Brain microvascular endothelial cell (primary cell): ENCODE results near the gene SHOC2.

Source experiments
- DNase-seq: peaks from one replicate; pipeline ENCODE4 v3.0.0-alpha.2; 2020
- H3K27ac ChIP-seq: fragments of 250-450 bp; sonication (Bioruptor Pico); 2 replicates; pipeline ENCODE4 v1.5.1; 2020; ENCODE audit warnings: mild to moderate bottlenecking, moderate library complexity
- H3K27me3 ChIP-seq: fragments of 250-450 bp; sonication (Bioruptor Pico); replicated peaks from 2 replicates; pipeline ENCODE4 v1.5.1; 2020; ENCODE audit warnings: mild to moderate bottlenecking
- H3K36me3 ChIP-seq: fragments of 250-450 bp; sonication (Bioruptor Pico); replicated peaks from 2 replicates; pipeline ENCODE4 v1.5.1; 2020; ENCODE audit warnings: mild to moderate bottlenecking
- H3K4me3 ChIP-seq: 2 replicates; pipeline ENCODE4 v1.5.1; 2011; ENCODE audit warnings: low read depth, mild to moderate bottlenecking, control low read depth, low read length, moderate library complexity
- CTCF ChIP-seq: IDR thresholded peaks from 2 replicates; pipeline ENCODE4 v1.5.1; 2011; ENCODE audit warnings: low read depth, mild to moderate bottlenecking, moderate library complexity, low read length, control low read depth, inconsistent platforms; ENCODE audit errors: missing control alignments
- in situ Hi-C: cut with HindIII; loops from 2 replicates; pipeline ENCODE4 v1.10.0; 2017; ENCODE audit warnings: low sequenced_read_pairs, low pct_ligation_motif_present

SHOC2 gene

DNA sequence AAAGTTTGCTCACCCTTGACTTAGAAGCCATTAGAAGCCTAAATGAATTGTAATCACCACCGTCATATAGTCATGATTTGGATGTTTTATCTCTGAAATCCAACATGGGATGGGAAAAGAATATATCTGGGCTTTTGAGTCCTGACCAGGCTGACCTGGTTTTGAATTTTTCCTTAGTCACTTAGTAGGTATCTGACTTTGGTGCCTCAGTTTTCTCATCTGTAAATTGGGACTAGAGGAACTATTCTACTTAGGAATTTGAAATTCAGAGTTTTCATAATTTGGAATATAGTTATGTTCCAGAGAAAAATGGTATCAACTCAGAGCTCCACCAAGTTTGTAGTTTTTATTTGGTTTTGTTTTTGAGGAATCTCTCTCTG is 40.9 kb downstream of the SHOC2 start:
- H3K27me3 ChIP-seq = no peaks in the 10 kb centered on the region
- in situ Hi-C loops = no loop called here
- no peaks in the 10 kb centered on the region for H3K36me3 ChIP-seq
- H3K27ac ChIP-seq = no peak overlapping the region
- no peak for TF ChIP-seq CTCF
- DNase-seq = no peak
- H3K4me3 ChIP-seq = no peak overlapping the region

DNA sequence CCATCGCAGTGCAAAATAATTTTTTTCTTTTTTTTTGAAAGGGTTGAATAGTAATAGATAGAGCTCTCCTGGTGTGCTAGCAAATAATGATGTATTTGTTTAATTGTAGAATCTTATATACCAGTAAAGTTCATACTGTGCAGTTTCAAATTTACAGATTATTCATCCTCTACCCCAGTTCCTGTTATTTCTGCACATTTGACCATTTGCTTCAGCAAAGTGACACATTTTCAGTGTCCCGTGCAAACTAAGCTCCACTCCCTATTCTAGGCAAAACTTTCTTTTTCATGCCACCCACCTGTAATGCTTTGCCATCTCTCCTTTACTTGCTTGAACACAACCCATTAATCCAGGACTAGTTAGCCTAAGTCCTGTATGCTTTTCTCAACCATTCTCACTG is 43.0 kb downstream of the SHOC2 start:
- in situ Hi-C loops = no loop called here
- no peak for TF ChIP-seq CTCF

DNA sequence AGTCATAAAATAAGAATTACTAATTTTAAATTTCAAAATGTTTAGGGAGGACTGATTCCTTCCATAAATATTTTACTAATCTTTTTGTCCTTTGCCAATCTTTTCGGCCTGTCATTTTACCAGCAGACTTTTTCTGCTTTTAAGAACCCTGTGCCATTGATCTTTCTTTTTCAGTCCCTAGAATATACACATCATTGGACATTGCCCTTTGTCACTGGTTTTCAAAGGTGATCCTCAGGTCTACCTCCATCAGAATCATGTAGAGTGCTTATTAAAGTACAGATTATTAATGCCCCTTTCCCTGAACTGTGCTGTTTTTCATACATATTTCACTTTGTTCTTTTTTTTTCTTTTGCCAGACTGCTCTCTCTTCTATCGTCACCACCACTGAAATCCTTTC is 43.8 kb downstream of the SHOC2 start:
- DNase-seq = no peak
- H3K27ac ChIP-seq = no peak overlapping the region
- H3K36me3 ChIP-seq = no peaks in the 10 kb centered on the region
- no peaks in the 10 kb centered on the region for H3K27me3 ChIP-seq
- H3K4me3 ChIP-seq = no peak overlapping the region
- TF ChIP-seq CTCF = no peak
- in situ Hi-C loops = no loop called here

More for the DNA sequence above, 43.0 kb downstream of the SHOC2 start:
- Histone ChIP-seq H3K36me3 (no peaks in the 10 kb centered on the region), H3K4me3 (no peak overlapping the region), H3K27me3 (no peaks in the 10 kb centered on the region), H3K27ac (no peak overlapping the region)
- DNase-seq = no peak

GRCh38 chr10:110964681-110965080 is 45.3 kb downstream of the SHOC2 start:
- DNase-seq = no peak
- no peak overlapping the region for H3K4me3 ChIP-seq
- H3K27ac ChIP-seq = no peak overlapping the region
- TF ChIP-seq CTCF = no peak
- in situ Hi-C loops = no loop called here
- no peaks in the 10 kb centered on the region for H3K27me3 ChIP-seq
- no peaks in the 10 kb centered on the region for H3K36me3 ChIP-seq

- no peak overlapping the region for H3K27ac ChIP-seq
- no peak for TF ChIP-seq CTCF
- no peak overlapping the region for H3K4me3 ChIP-seq
- H3K36me3 ChIP-seq = no peaks in the 10 kb centered on the region
- DNase-seq = no peak
- no peaks in the 10 kb centered on the region for H3K27me3 ChIP-seq
- in situ Hi-C loops = no loop called here
Measured at GRCh38 chr10:110965216-110965615, 45.8 kb downstream of the SHOC2 start.

DNA sequence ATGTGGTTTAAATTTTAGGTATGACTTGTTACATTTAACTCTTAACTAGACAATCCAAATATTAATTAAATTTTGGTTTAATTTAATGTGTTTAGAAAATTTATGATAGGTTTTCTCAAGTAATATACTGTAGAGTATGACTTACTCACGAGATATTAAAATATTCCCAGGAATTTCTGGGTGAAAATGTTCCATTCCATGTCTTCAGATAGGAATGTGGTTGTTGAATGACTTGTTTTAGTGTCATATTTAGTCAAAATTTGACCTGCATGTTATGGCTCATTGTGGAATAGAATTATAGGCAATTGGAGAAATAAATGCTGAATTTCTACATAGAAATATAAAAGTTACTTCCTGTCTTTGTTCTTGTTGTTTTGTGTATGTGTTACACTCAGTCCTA is 46.7 kb downstream of the SHOC2 start:
- no peak for DNase-seq
- Histone ChIP-seq H3K27me3 (no peaks in the 10 kb centered on the region), H3K36me3 (no peaks in the 10 kb centered on the region), H3K27ac (no peak overlapping the region), H3K4me3 (no peak overlapping the region)
- in situ Hi-C loops = no loop called here
- no peak for TF ChIP-seq CTCF
